GM23338 (cell line): Measurements from ENCODE around the gene PHYKPL. TPM values are rescaled to one million over a fixed set of nuclear protein-coding genes. Genes with fewer than 3 reads are reported as not detected.

Experiments used
- ATAC-seq: fragments of 200-7000 bp; cut with Tn5 transposase; 3 replicates; pipeline ENCODE4 v1.9.1; 2020
- DNase-seq: peaks from one replicate; pipeline ENCODE4 v3.0.0-alpha.2; 2015; ENCODE audit warnings: low spot score
- H2AFZ ChIP-seq: fragments of 200-600 bp; sonication (generic); 2 replicates; pipeline ENCODE4 v1.8.0; 2016; ENCODE audit warnings: antibody characterized with exemption, mild to moderate bottlenecking, moderate library complexity
- H3F3A ChIP-seq: fragments of 200-600 bp; sonication (generic); replicated peaks from 2 replicates; pipeline ENCODE4 v1.8.0; 2017; ENCODE audit warnings: antibody characterized with exemption, mixed run types, low read depth
- H3K27ac ChIP-seq: fragments of 200-600 bp; sonication (generic); 2 replicates; pipeline ENCODE4 v1.6.1; 2016; ENCODE audit warnings: low read depth
- H3K27me3 ChIP-seq: fragments of 200-600 bp; sonication (generic); 2 replicates; pipeline ENCODE4 v1.8.0; 2016; ENCODE audit warnings: mild to moderate bottlenecking, mixed run types, moderate library complexity; ENCODE audit not compliant: insufficient read depth
- H3K36me3 ChIP-seq: fragments of 200-600 bp; sonication (generic); 2 replicates; pipeline ENCODE4 v1.8.0; 2016; ENCODE audit warnings: mild to moderate bottlenecking; ENCODE audit not compliant: insufficient read depth
- H3K4me1 ChIP-seq: fragments of 200-600 bp; sonication (generic); 2 replicates; pipeline ENCODE4 v1.8.0; 2016; ENCODE audit warnings: mild to moderate bottlenecking, moderate library complexity; ENCODE audit not compliant: insufficient read depth
- H3K4me2 ChIP-seq: fragments of 200-600 bp; sonication (generic); 2 replicates; pipeline ENCODE4 v1.7.1; 2017; ENCODE audit warnings: mixed run types
- H3K4me3 ChIP-seq: fragments of 200-600 bp; sonication (generic); 2 replicates; pipeline ENCODE4 v1.6.1; 2016; ENCODE audit warnings: mixed run types
- H3K79me2 ChIP-seq: fragments of 200-600 bp; sonication (generic); replicated peaks from 2 replicates; pipeline ENCODE4 v1.8.0; 2017; ENCODE audit warnings: mild to moderate bottlenecking; ENCODE audit not compliant: insufficient read depth
- H3K9me2 ChIP-seq: fragments of 200-600 bp; sonication (generic); 2 replicates; pipeline ENCODE4 v1.8.0; 2017; ENCODE audit not compliant: insufficient read depth
- H4K20me1 ChIP-seq: fragments of 200-600 bp; sonication (generic); replicated peaks from 2 replicates; pipeline ENCODE4 v1.8.0; 2017; ENCODE audit warnings: mild to moderate bottlenecking; ENCODE audit not compliant: insufficient read depth
- H3K27ac Mint-ChIP-seq: 2 replicates; pipeline ENCODE4 v1.8.0; 2020; ENCODE audit warnings: inconsistent platforms, mild to moderate bottlenecking, moderate library complexity, mixed read lengths
- H3K27me3 Mint-ChIP-seq: 3 replicates; pipeline ENCODE4 v1.8.0; 2022; ENCODE audit warnings: low read depth, mild to moderate bottlenecking, moderate library complexity, mixed read lengths, inconsistent platforms; ENCODE audit not compliant: insufficient read depth, poor library complexity
- H3K36me3 Mint-ChIP-seq: 3 replicates; pipeline ENCODE4 v1.8.0; 2021; ENCODE audit warnings: low read depth, mild to moderate bottlenecking, inconsistent platforms, moderate library complexity, mixed read lengths
- H3K4me1 Mint-ChIP-seq: 3 replicates; pipeline ENCODE4 v1.8.0; 2020; ENCODE audit warnings: mild to moderate bottlenecking, inconsistent platforms, mixed read lengths
- H3K4me3 Mint-ChIP-seq: 3 replicates; pipeline ENCODE4 v1.8.0; 2021; ENCODE audit warnings: moderate library complexity, mild to moderate bottlenecking, inconsistent platforms, mixed read lengths
- H3K9me3 Mint-ChIP-seq: 3 replicates; pipeline ENCODE4 v1.8.0; 2020; ENCODE audit warnings: moderate library complexity, mild to moderate bottlenecking, inconsistent platforms, mixed read lengths
- CREB1 ChIP-seq: fragments of 250-450 bp; sonication (Bioruptor Pico); IDR thresholded peaks from 2 replicates; pipeline ENCODE4 v1.5.0; 2020; ENCODE audit warnings: low read depth, mild to moderate bottlenecking, moderate library complexity
- CTCF ChIP-seq, 2 experiments: fragments of 200-600 bp in 1 of 2; sonication (generic) in 1 of 2; conservative IDR thresholded peaks; 2 replicates each; pipeline versions ENCODE4 v1.5.1 to v1.6.1; 2016 to 2017; ENCODE audit warnings: antibody characterized with exemption in 2 of 2, low read depth in 2 of 2, mild to moderate bottlenecking in 2 of 2, moderate library complexity in 1 of 2
- ETS1 ChIP-seq: IDR thresholded peaks from 2 replicates; pipeline ENCODE4 v1.6.1; 2016; ENCODE audit warnings: antibody characterized with exemption
- EZH2 ChIP-seq: fragments of 200-600 bp; sonication (generic); IDR thresholded peaks from one replicate; pipeline ENCODE4 v1.8.0; 2017; ENCODE audit warnings: antibody characterized with exemption, mild to moderate bottlenecking, low read depth; ENCODE audit not compliant: unreplicated experiment
- EZH2phosphoT487 ChIP-seq: fragments of 200-600 bp; sonication (generic); IDR thresholded peaks from one replicate; pipeline ENCODE4 v1.8.1; 2018; ENCODE audit warnings: antibody characterized with exemption; ENCODE audit not compliant: unreplicated experiment
- JUNB ChIP-seq: IDR thresholded peaks from one replicate; pipeline ENCODE4 v1.6.1; 2016; ENCODE audit warnings: antibody characterized with exemption; ENCODE audit not compliant: unreplicated experiment
- NANOG ChIP-seq: IDR thresholded peaks from 2 replicates; pipeline ENCODE4 v1.6.1; 2016; ENCODE audit warnings: antibody characterized with exemption, borderline replicate concordance
- POLR2AphosphoS5 ChIP-seq: IDR thresholded peaks from 2 replicates; pipeline ENCODE4 v1.6.1; 2016; ENCODE audit warnings: antibody characterized with exemption, low read depth
- REST ChIP-seq: IDR thresholded peaks from one replicate; pipeline ENCODE4 v1.6.1; 2018; ENCODE audit warnings: antibody characterized with exemption; ENCODE audit not compliant: unreplicated experiment
- STAT1 ChIP-seq: IDR thresholded peaks from one replicate; pipeline ENCODE4 v1.6.1; 2016; ENCODE audit warnings: antibody characterized with exemption; ENCODE audit not compliant: unreplicated experiment
- ZNF114 ChIP-seq: fragments of 250-450 bp; sonication (Bioruptor Pico); IDR thresholded peaks from 2 replicates; pipeline ENCODE4 v1.5.0; 2020; ENCODE audit warnings: mild to moderate bottlenecking, moderate library complexity
- ZNF331 ChIP-seq: fragments of 250-450 bp; sonication (Bioruptor Pico); IDR thresholded peaks from 2 replicates; pipeline ENCODE4 v1.5.0; 2020; ENCODE audit warnings: low read depth, mild to moderate bottlenecking, moderate library complexity
- ZNF462 ChIP-seq: fragments of 250-450 bp; sonication (Bioruptor Pico); IDR thresholded peaks from 2 replicates; pipeline ENCODE4 v1.5.0; 2020; ENCODE audit warnings: mild to moderate bottlenecking, moderate library complexity
- polyA plus RNA-seq: library from polyadenylated mRNA; unstranded; fragments of >200 nt; fragmentation: Nextera tagmentation; extraction: Ambion mirVana; gene quantifications from 2 replicates; pipeline ENCODE4 v1.2.1, GENCODE V29; 2016
- total RNA-seq: library from RNA; depleted of rRNA; stranded (reverse); fragments of >200 nt; shearing (Covaris generic); gene quantifications from 2 replicates; pipeline ENCODE4 v1.2.3, GENCODE V29; 2014

Gene PHYKPL
- total and polyA plus RNA-seq, 2 experiments from 2014 or later = 15.9 to 20.8 TPM

- no peak for DNase-seq
- Histone ChIP-seq H3K36me3 (no peaks in the 10 kb centered on the region), H3F3A (no peaks in the 10 kb centered on the region), H3K4me1 (no peaks in the 10 kb centered on the region), H3K9me2 (no peaks in the 10 kb centered on the region), H3K4me3 (no peak overlapping the region), H3K4me2 (no peak overlapping the region), H3K79me2 (no peaks in the 10 kb centered on the region), H2AFZ (no peak overlapping the region), H3K27me3 (no peaks in the 10 kb centered on the region), H4K20me1 (no peaks in the 10 kb centered on the region), H3K27ac (no peak overlapping the region)
- no peak for ATAC-seq
- Mint-ChIP-seq H3K27ac (no peak overlapping the region), H3K36me3 (no peaks in the 10 kb centered on the region), H3K9me3 (peaks cover 5% of the 10 kb centered on the region; the same call in 2 of the 3 replicates), H3K4me1 (peaks cover 6% of the 10 kb centered on the region), H3K4me3 (no peak overlapping the region), H3K27me3 (peaks cover 24% of the 10 kb centered on the region)
- TF ChIP-seq POLR2AphosphoS5 = no peak
- no peak for TF ChIP-seq CTCF (conservative IDR thresholded peaks at IDR 0.05; ENCODE audit: low read depth in 2 of 2)
- no peak for TF ChIP-seq ETS1
- TF ChIP-seq ZNF331 (CRISPR knock-in tag) = no peak
- TF ChIP-seq REST = no peak
- TF ChIP-seq NANOG = no peak
- TF ChIP-seq EZH2 = no peak
- TF ChIP-seq JUNB = no peak
- no peak for TF ChIP-seq CREB1
- no peak for TF ChIP-seq ZNF462 (CRISPR knock-in tag)
- no peak for TF ChIP-seq ZNF114
- TF ChIP-seq EZH2phosphoT487 = no peak
- no peak for TF ChIP-seq STAT1
These were observed 49.8 kb upstream of the PHYKPL start for GRCh38 chr5:178282391-178282790.
